LNCaP clone FGC (cell line): Measurements from ENCODE around the gene PNCK.
"Not testable (repeated sequence)": the region's sequence is repeated elsewhere in the genome, so short reads cannot be mapped to it uniquely, and the experiment has no call there.

Source experiments
- DNase-seq: peaks from one replicate; pipeline ENCODE4 v3.0.0-alpha.2; 2011; ENCODE audit warnings: low read depth
- H3K4me3 ChIP-seq: 2 replicates; pipeline ENCODE4 v1.5.1; 2011; ENCODE audit warnings: mild to moderate bottlenecking, low read depth, low read length, control low read depth
- CTCF ChIP-seq: IDR thresholded peaks from 2 replicates; pipeline ENCODE4 v1.5.1; 2012; ENCODE audit warnings: mild to moderate bottlenecking; ENCODE audit not compliant: control insufficient read depth, insufficient read depth; ENCODE audit errors: extremely low read depth

The PNCK gene

GRCh38 chrX:153703036-153703370, 29.4 kb upstream of the PNCK start:
- DNase-seq = peak; percentile 81
- H3K4me3 ChIP-seq = no peak overlapping the region
- TF ChIP-seq CTCF = no peak

GRCh38 chrX:153702336-153703035, 28.9 kb upstream of the PNCK start:
- H3K4me3 ChIP-seq = no peak overlapping the region
- DNase-seq = no peak
- no peak for TF ChIP-seq CTCF

GRCh38 chrX:153701706-153702105, 28.1 kb upstream of the PNCK start:
- no peak for TF ChIP-seq CTCF

GRCh38 chrX:153700967-153701366, 27.4 kb upstream of the PNCK start:
- no peak for DNase-seq
- no peak overlapping the region for H3K4me3 ChIP-seq
- no peak for TF ChIP-seq CTCF

More at GRCh38 chrX:153701706-153702105, 28.1 kb upstream of the PNCK start:
- DNase-seq = no peak
- no peak overlapping the region for H3K4me3 ChIP-seq

- no peak for DNase-seq
- no peak for TF ChIP-seq CTCF
- H3K4me3 ChIP-seq = no peak overlapping the region
These were observed 26.8 kb upstream of the PNCK start for GRCh38 chrX:153700376-153700945.

GRCh38 chrX:153699784-153700371, 26.3 kb upstream of the PNCK start:
- DNase-seq, H3K4me3 ChIP-seq: not testable (repeated sequence)

- not testable (repeated sequence) for H3K4me3 ChIP-seq, DNase-seq
These were observed 25.7 kb upstream of the PNCK start for GRCh38 chrX:153699210-153699783.
